HepG2 (cell line): ENCODE data around the gene AOX1. TPM values are rescaled to one million over a fixed set of nuclear protein-coding genes. Genes with fewer than 3 reads are reported as not detected.

Source experiments
- ATAC-seq: fragments of 200-7000 bp; cut with Tn5 transposase; 3 replicates; pipeline ENCODE4 v1.9.1; 2020; ENCODE audit warnings: mild to moderate bottlenecking, moderate library complexity
- BruUV-seq: library from RNA; stranded (reverse); fragments of 400-500 nt; replicated peaks from 2 replicates; lab custom pipeline; 2021; lab: Mats Ljungman, UMichigan
- CTCF ChIA-PET: fragments of 300-600 bp; formaldehyde crosslinking; extraction: SDS; loops from one replicate; lab custom pipeline; 2021; ENCODE audit warnings: low total read pairs, inconsistent platforms, low intra/inter-chr PET ratio; lab: Yijun Ruan, JAX
- POLR2A ChIA-PET: fragments of 350-600 bp; sonication (Branson Sonifier 250); formaldehyde crosslinking; loops from one replicate; lab custom pipeline; 2020; ENCODE audit warnings: antibody characterized with exemption, inconsistent platforms; lab: Yijun Ruan, JAX
- DNase-seq: peaks from one replicate; pipeline ENCODE4 v3.0.0-alpha.2; 2015; ENCODE audit warnings: low spot score
- FAIRE-seq: peaks from 3 replicates; lab custom pipeline; 2011; peaks lifted over from hg19 to GRCh38; lab: Jason Lieb, UNC
- H2AFZ ChIP-seq: one replicate; pipeline ENCODE4 v1.6.1; 2011; ENCODE audit warnings: low read length, inconsistent platforms
- H3K27ac ChIP-seq: fragments of 300-600 bp; 3 replicates; pipeline ENCODE4 v1.8.0; 2011; ENCODE audit warnings: mixed run types, mild to moderate bottlenecking, mixed read lengths, low read length, inconsistent platforms; ENCODE audit not compliant: insufficient read depth; ENCODE audit errors: extremely low read length
- H3K27me3 ChIP-seq, 2 experiments: fragments of 200-600 bp in 1 of 2; 2 replicates in 1 of 2; 3 replicates in 1 of 2; pipeline versions ENCODE4 v1.6.0 to v1.8.0; 2011; ENCODE audit warnings: low read length in 2 of 2, mild to moderate bottlenecking in 2 of 2, moderate library complexity in 2 of 2, inconsistent platforms in 1 of 2; ENCODE audit not compliant: insufficient read depth in 2 of 2, control insufficient read depth in 1 of 2
- H3K36me3 ChIP-seq, 2 experiments: fragments of 200-600 bp in 1 of 2; replicated peaks in 1 of 2; 2 replicates in 1 of 2; 3 replicates in 1 of 2; pipeline versions ENCODE4 v1.5.1 to v1.8.0; 2011; ENCODE audit warnings: low read length in 2 of 2, inconsistent platforms in 1 of 2; ENCODE audit not compliant: insufficient read depth in 2 of 2, control insufficient read depth in 1 of 2
- H3K4me1 ChIP-seq: 2 replicates; pipeline ENCODE4 v1.5.1; 2012; ENCODE audit warnings: low read length, inconsistent platforms; ENCODE audit not compliant: insufficient read depth
- H3K4me2 ChIP-seq: 2 replicates; pipeline ENCODE4 v1.6.0; 2011; ENCODE audit warnings: low read depth, low read length, inconsistent platforms
- H3K4me3 ChIP-seq, 3 experiments: fragments of 200-600 bp in 1 of 3; sonication (generic), shearing (Covaris generic) in 1 of 3; replicated peaks in 1 of 3; 2 replicates each; pipeline ENCODE4 v1.5.1; 2011 to 2016; ENCODE audit warnings: low read length in 3 of 3, inconsistent platforms in 2 of 3, low read depth in 2 of 3, mild to moderate bottlenecking in 2 of 3, control low read depth in 1 of 3, mixed read lengths in 1 of 3; ENCODE audit not compliant: insufficient read depth in 1 of 3
- H3K79me2 ChIP-seq: one replicate; pipeline ENCODE4 v1.6.1; 2011; ENCODE audit warnings: low read length, inconsistent platforms; ENCODE audit not compliant: insufficient read depth
- H3K9ac ChIP-seq: 2 replicates; pipeline ENCODE4 v1.6.0; 2011; ENCODE audit warnings: mild to moderate bottlenecking, low read depth, low read length, inconsistent platforms; ENCODE audit not compliant: insufficient read depth
- H3K9me3 ChIP-seq: 2 replicates; pipeline ENCODE4 v1.5.1; 2012; ENCODE audit warnings: mild to moderate bottlenecking, low read length
- H4K20me1 ChIP-seq: 2 replicates; pipeline ENCODE4 v1.6.0; 2011; ENCODE audit warnings: inconsistent platforms, mild to moderate bottlenecking, low read length, moderate library complexity; ENCODE audit not compliant: insufficient read depth
- FOSL2 ChIP-seq: sonication (generic); formaldehyde crosslinking; IDR thresholded peaks from 2 replicates; pipeline ENCODE4 v1.4.0; 2020; ENCODE audit warnings: missing genetic modification reagents
- NR2C2 ChIP-seq: sonication (generic); formaldehyde crosslinking; IDR thresholded peaks from 2 replicates; pipeline ENCODE4 v1.4.0; 2020; ENCODE audit warnings: missing genetic modification reagents, mild to moderate bottlenecking, moderate library complexity, borderline replicate concordance
- PHF5A ChIP-seq: IDR thresholded peaks from one replicate; pipeline ENCODE4 v1.6.1; 2018; ENCODE audit warnings: low read depth, missing genetic modification reagents; ENCODE audit not compliant: unreplicated experiment
- RAD21 ChIP-seq: fragments of 450-650 bp; formaldehyde crosslinking; IDR thresholded peaks from 2 replicates; pipeline ENCODE4 v1.5.0; 2020; ENCODE audit warnings: mild to moderate bottlenecking
- SMARCE1 ChIP-seq: fragments of 450-650 bp; IDR thresholded peaks from 2 replicates; pipeline ENCODE4 v1.6.1; 2017; ENCODE audit warnings: borderline replicate concordance
- SP4 ChIP-seq: sonication (generic); formaldehyde crosslinking; IDR thresholded peaks from 2 replicates; pipeline ENCODE4 v1.8.1; 2023; ENCODE audit warnings: mild to moderate bottlenecking, missing genetic modification reagents
- STAG1 ChIP-seq: sonication (generic); formaldehyde crosslinking; IDR thresholded peaks from 2 replicates; pipeline ENCODE4 v1.4.0; 2020; ENCODE audit warnings: missing genetic modification reagents
- ZFP36 ChIP-seq: fragments of 150-350 bp; IDR thresholded peaks from 2 replicates; pipeline ENCODE4 v1.6.1; 2018; ENCODE audit warnings: borderline replicate concordance, low read length, low read depth; ENCODE audit not compliant: partially characterized antibody
- ZKSCAN1 ChIP-seq: fragments of 150-350 bp; IDR thresholded peaks from 2 replicates; pipeline ENCODE4 v1.6.1; 2014; ENCODE audit warnings: low read length
- ZNF337 ChIP-seq: sonication (generic); formaldehyde crosslinking; IDR thresholded peaks from 2 replicates; pipeline ENCODE4 v1.5.1; 2020; ENCODE audit warnings: missing genetic modification reagents, low read depth, mild to moderate bottlenecking, borderline replicate concordance
- ZNF354B ChIP-seq: sonication (generic); formaldehyde crosslinking; IDR thresholded peaks from 2 replicates; pipeline ENCODE4 v1.8.0; 2022; ENCODE audit warnings: mild to moderate bottlenecking, missing genetic modification reagents
- ZNF761 ChIP-seq: sonication (generic); formaldehyde crosslinking; conservative IDR thresholded peaks from 2 replicates; pipeline ENCODE4 v1.4.0; 2020; ENCODE audit warnings: mild to moderate bottlenecking, missing genetic modification reagents
- ZNF878 ChIP-seq: sonication (generic); formaldehyde crosslinking; IDR thresholded peaks from 2 replicates; pipeline ENCODE4 v1.8.1; 2023; ENCODE audit warnings: mild to moderate bottlenecking, missing genetic modification reagents, moderate library complexity
- whole genome bisulfite sequencing: methylation state at CpG from one replicate; pipeline ENCODE4 v1.1.6; 2017; ENCODE audit warnings: low lambda C conversion rate; 5-methylcytosine and 5-hydroxymethylcytosine counted together
- in situ Hi-C: cut with HindIII; loops from 2 replicates; pipeline ENCODE4 v1.10.0; 2017; ENCODE audit warnings: low pct_unique_long_range_greater_than_20kb; ENCODE audit not compliant: extremely low pct_ligation_motif_present
- intact Hi-C: fragments of 100-400 bp; cut with micrococcal nuclease; formaldehyde crosslinking; loops from one replicate; pipeline ENCODE4 v1.10.0; 2022; ENCODE audit not compliant: unreplicated experiment
- polyA plus RNA-seq, 8 experiments: library from polyadenylated mRNA; depleted of rRNA in 3 of 8; stranded (reverse) in 7 of 8; unstranded in 1 of 8; fragments of >200 nt; fragmentation: Illumina TruSeq in 4 of 8; extraction: Trizol in 4 of 8; gene quantifications; 2 replicates each; pipeline versions ENCODE4 v1.2.1 to v1.2.3, GENCODE V29; 2011 to 2016; ENCODE audit warnings: low read depth in 4 of 8, missing spikeins in 1 of 8, mixed read lengths in 1 of 8; ENCODE audit not compliant: insufficient read depth in 1 of 8
- total RNA-seq, 5 experiments: library from RNA; depleted of rRNA; stranded (reverse); fragments of >200 nt; fragmentation: Illumina TruSeq; extraction: Trizol; gene quantifications; 2 replicates each; pipeline ENCODE4 v1.2.3, GENCODE V29; 2016; ENCODE audit warnings: low read depth in 1 of 5
- TF ChIP-seq, protein P1 (sequence below): sonication (generic); formaldehyde crosslinking; IDR thresholded peaks from 2 replicates; pipeline ENCODE4 v1.5.0; 2020; ENCODE audit warnings: missing genetic modification reagents, mild to moderate bottlenecking, borderline replicate concordance
- TF ChIP-seq, protein P2 (sequence below): sonication (generic); formaldehyde crosslinking; IDR thresholded peaks from 2 replicates; pipeline ENCODE4 v1.5.0; 2020; ENCODE audit warnings: mild to moderate bottlenecking, missing genetic modification reagents, moderate library complexity
- TF ChIP-seq, protein P3 (sequence below): sonication (generic); formaldehyde crosslinking; IDR thresholded peaks from 2 replicates; pipeline ENCODE4 v1.4.0; 2020; ENCODE audit warnings: missing genetic modification reagents, mild to moderate bottlenecking, borderline replicate concordance

The AOX1 gene
- total and polyA plus RNA-seq, 2 of the 13 experiments (the other 11 are each of a cell fraction or from before 2014, with no cell fraction given) = 9.2 to 18.0 TPM

DNA sequence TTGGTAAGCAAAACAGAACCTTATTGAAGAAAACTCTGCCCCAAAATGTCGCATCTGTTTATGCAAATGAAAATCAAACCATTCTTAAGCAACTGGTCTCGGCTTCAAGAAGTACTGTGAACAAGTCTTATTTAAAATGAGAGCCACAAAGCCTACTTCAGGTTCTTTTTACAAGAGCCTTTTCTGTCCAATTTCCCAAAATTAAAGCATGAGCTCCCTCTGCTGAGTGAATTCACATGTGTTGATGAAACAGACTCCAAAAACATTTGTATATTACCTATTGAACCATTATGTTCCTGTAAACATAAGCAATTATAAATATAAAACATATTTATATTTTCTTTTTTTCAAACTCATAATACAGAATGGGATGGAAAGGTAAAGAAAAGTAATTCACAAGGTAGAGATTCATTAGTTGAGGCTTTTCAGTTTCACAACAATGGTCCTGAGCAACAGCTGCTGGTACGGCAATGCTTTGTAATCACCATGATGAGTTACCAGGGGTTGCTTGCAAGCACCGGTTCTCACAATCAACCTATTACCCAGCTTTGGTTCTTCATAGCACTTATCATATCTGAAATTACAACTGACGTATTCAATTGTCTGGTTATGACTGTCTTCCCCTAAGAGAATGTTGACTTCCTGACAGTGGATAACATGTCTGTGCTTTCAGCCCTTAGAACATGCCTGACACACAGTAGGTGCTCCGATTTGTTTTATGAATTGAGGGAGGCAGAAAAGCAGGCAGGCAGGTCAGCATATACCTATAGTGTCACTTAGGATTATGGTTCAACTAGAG lies 117.5 kb downstream of the AOX1 start:
- H3K27ac ChIP-seq = peak overlapping the region; percentile 53
- H3K4me1 ChIP-seq = peaks cover 27% of the 10 kb centered on the region
- peak; percentile 77 for DNase-seq
- ATAC-seq = peak; percentile 64
- no peaks in the 10 kb centered on the region for H3K79me2 ChIP-seq
- FAIRE-seq = no peak
- BruUV-seq = no TSS peak
- H3K9ac ChIP-seq = no peak overlapping the region
- no peak overlapping the region; a peak in 1 of 6 replicates for H3K4me3 ChIP-seq
- no peaks in the 10 kb centered on the region for H3K9me3 ChIP-seq
- peak overlapping the region; percentile 30 for H3K4me2 ChIP-seq
- no peaks in the 10 kb centered on the region for H3K36me3 ChIP-seq
- ChIA-PET POLR2A (interaction anchor here (0.8 to 2.0 kb wide), 5 partner anchors 10 to 220 kb away, joined by 3 to 12 read pairs (median 4); partner anchors contain the start of gene AOX1), CTCF (interaction anchor here (1.4 to 2.2 kb wide), 7 partner anchors 33 to 730 kb away, joined by 3 to 43 read pairs (median 6); partner anchors contain the start of gene AOX1)
- in situ Hi-C loops = loop anchor here (10.0 kb wide), 1 partner anchor 219 kb away; no protein-coding TSS in a partner anchor
- no peaks in the 10 kb centered on the region for H3K27me3 ChIP-seq
- no peak overlapping the region for H2AFZ ChIP-seq
- WGBS = 24% methylated on average over 6 of the region's 6 CpGs
- no peaks in the 10 kb centered on the region for H4K20me1 ChIP-seq
- intact Hi-C loops = loop anchor here (1.0 to 5.0 kb wide), 4 partner anchors 34 to 728 kb away; no protein-coding TSS in a partner anchor
- TF ChIP-seq ZFP36 (no peak), FOSL2 (CRISPR knock-in tag) (no peak), ZNF354B (CRISPR knock-in tag) (no peak), ZKSCAN1 (0 out of 2 replicates have a peak, but pooled peaks have one; percentile 55), ZNF761 (no peak), ZNF878 (CRISPR knock-in tag) (0 out of 2 replicates have a peak, but pooled peaks have one; percentile 11), ZNF337 (CRISPR knock-in tag) (no peak), SMARCE1 (no peak), RAD21 (CRISPR knock-in tag) (peak; percentile 73), NR2C2 (no peak), SP4 (CRISPR knock-in tag) (no peak), STAG1 (peak; percentile 91), PHF5A (CRISPR knock-in tag) (peak; percentile 10)
- TF ChIP-seq, protein P1, sequence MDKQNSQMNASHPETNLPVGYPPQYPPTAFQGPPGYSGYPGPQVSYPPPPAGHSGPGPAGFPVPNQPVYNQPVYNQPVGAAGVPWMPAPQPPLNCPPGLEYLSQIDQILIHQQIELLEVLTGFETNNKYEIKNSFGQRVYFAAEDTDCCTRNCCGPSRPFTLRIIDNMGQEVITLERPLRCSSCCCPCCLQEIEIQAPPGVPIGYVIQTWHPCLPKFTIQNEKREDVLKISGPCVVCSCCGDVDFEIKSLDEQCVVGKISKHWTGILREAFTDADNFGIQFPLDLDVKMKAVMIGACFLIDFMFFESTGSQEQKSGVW = no peak
- TF ChIP-seq, protein P2, sequence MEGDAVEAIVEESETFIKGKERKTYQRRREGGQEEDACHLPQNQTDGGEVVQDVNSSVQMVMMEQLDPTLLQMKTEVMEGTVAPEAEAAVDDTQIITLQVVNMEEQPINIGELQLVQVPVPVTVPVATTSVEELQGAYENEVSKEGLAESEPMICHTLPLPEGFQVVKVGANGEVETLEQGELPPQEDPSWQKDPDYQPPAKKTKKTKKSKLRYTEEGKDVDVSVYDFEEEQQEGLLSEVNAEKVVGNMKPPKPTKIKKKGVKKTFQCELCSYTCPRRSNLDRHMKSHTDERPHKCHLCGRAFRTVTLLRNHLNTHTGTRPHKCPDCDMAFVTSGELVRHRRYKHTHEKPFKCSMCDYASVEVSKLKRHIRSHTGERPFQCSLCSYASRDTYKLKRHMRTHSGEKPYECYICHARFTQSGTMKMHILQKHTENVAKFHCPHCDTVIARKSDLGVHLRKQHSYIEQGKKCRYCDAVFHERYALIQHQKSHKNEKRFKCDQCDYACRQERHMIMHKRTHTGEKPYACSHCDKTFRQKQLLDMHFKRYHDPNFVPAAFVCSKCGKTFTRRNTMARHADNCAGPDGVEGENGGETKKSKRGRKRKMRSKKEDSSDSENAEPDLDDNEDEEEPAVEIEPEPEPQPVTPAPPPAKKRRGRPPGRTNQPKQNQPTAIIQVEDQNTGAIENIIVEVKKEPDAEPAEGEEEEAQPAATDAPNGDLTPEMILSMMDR = peak; percentile 70
- TF ChIP-seq, protein P3, sequence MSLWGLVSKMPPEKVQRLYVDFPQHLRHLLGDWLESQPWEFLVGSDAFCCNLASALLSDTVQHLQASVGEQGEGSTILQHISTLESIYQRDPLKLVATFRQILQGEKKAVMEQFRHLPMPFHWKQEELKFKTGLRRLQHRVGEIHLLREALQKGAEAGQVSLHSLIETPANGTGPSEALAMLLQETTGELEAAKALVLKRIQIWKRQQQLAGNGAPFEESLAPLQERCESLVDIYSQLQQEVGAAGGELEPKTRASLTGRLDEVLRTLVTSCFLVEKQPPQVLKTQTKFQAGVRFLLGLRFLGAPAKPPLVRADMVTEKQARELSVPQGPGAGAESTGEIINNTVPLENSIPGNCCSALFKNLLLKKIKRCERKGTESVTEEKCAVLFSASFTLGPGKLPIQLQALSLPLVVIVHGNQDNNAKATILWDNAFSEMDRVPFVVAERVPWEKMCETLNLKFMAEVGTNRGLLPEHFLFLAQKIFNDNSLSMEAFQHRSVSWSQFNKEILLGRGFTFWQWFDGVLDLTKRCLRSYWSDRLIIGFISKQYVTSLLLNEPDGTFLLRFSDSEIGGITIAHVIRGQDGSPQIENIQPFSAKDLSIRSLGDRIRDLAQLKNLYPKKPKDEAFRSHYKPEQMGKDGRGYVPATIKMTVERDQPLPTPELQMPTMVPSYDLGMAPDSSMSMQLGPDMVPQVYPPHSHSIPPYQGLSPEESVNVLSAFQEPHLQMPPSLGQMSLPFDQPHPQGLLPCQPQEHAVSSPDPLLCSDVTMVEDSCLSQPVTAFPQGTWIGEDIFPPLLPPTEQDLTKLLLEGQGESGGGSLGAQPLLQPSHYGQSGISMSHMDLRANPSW = peak; percentile 26; the same call in 1 of the 2 replicates
